B cell (primary cell): Measurements from ENCODE around the gene SH3TC1. TPM values are rescaled to one million over a fixed set of nuclear protein-coding genes. Genes with fewer than 3 reads are reported as not detected.

Source experiments
- ATAC-seq: fragments of 200-7000 bp; cut with Tn5 transposase; one replicate; pipeline ENCODE4 v1.10.0; 2021; ENCODE audit warnings: low read depth, mild to moderate bottlenecking, moderate number of reproducible peaks, moderate library complexity
- CTCF ChIA-PET: fragments of 350-600 bp; sonication (Branson Sonifier 250); formaldehyde crosslinking; loops from one replicate; lab custom pipeline; 2021; ENCODE audit warnings: antibody characterized with exemption, inconsistent platforms; lab: Charles Lee
- POLR2A ChIA-PET: fragments of 350-600 bp; sonication (Branson Sonifier 250); formaldehyde crosslinking; loops from one replicate; lab custom pipeline; 2021; ENCODE audit warnings: antibody characterized with exemption; lab: Charles Lee
- DNase-seq: peaks from one replicate; pipeline ENCODE4 v3.0.0; 2013
- H2AFZ ChIP-seq: 2 replicates; pipeline ENCODE4 v1.6.1; 2012; ENCODE audit warnings: mild to moderate bottlenecking, low read depth, low read length; ENCODE audit not compliant: insufficient read depth, poor library complexity, severe bottlenecking
- H3K27ac ChIP-seq, 2 donors: 1 replicate in 1 of 2; 2 replicates in 1 of 2; pipeline ENCODE4 v1.5.1; 2012 to 2013; ENCODE audit warnings: low read length in 2 of 2, mild to moderate bottlenecking in 2 of 2, moderate library complexity in 1 of 2
- H3K27me3 ChIP-seq, 4 experiments: fragments of 200-600 bp in 1 of 4; sonication (generic) in 1 of 4; replicated peaks in 1 of 4; 1 replicate in 2 of 4; 2 replicates in 2 of 4; pipeline versions ENCODE4 v1.6.1 to v1.7.0; 2013 to 2016; ENCODE audit warnings: low read length in 3 of 4, mild to moderate bottlenecking in 2 of 4, mixed read lengths in 1 of 4, moderate library complexity in 1 of 4; ENCODE audit not compliant: insufficient read depth in 4 of 4, control insufficient read depth in 3 of 4; ENCODE audit errors: control extremely low read depth in 1 of 4
- H3K36me3 ChIP-seq, 2 experiments: replicated peaks in 1 of 2; 1 replicate in 1 of 2; 2 replicates in 1 of 2; pipeline versions ENCODE4 v1.6.1 to v1.7.1; 2013; ENCODE audit warnings: low read length in 1 of 2; ENCODE audit not compliant: insufficient read depth in 2 of 2, control insufficient read depth in 1 of 2; ENCODE audit errors: control extremely low read depth in 1 of 2, extremely low read depth in 1 of 2
- H3K4me1 ChIP-seq, 2 donors: fragments of 200-600 bp in 1 of 2; sonication (generic) in 1 of 2; 1 replicate in 1 of 2; 2 replicates in 1 of 2; pipeline versions ENCODE4 v1.5.1 to v1.6.1; 2013 to 2017; ENCODE audit warnings: low read length in 2 of 2; ENCODE audit not compliant: control insufficient read depth in 2 of 2, insufficient read depth in 2 of 2
- H3K4me2 ChIP-seq: replicated peaks from 2 replicates; pipeline ENCODE3; 2012; ENCODE audit warnings: mild to moderate bottlenecking, low read depth, low read length; ENCODE audit not compliant: poor library complexity, severe bottlenecking
- H3K4me3 ChIP-seq, 5 experiments: fragments of 200-600 bp in 1 of 5; sonication (generic) in 1 of 5; 1 replicate in 3 of 5; 2 replicates in 2 of 5; pipeline versions ENCODE4 v1.5.1 to v1.7.0; 2011 to 2016; ENCODE audit warnings: low read length in 4 of 5, mild to moderate bottlenecking in 4 of 5, low read depth in 2 of 5, control low read depth in 1 of 5, moderate library complexity in 1 of 5; ENCODE audit not compliant: insufficient read depth in 1 of 5; ENCODE audit errors: control extremely low read depth in 1 of 5, extremely low read depth in 1 of 5
- H3K79me2 ChIP-seq: fragments of 200-600 bp; sonication (generic); one replicate; pipeline ENCODE4 v1.6.0; 2016; ENCODE audit warnings: low read length; ENCODE audit not compliant: control insufficient read depth, insufficient read depth
- H3K9ac ChIP-seq: fragments of 200-600 bp; sonication (generic); 2 replicates; pipeline ENCODE4 v1.6.1; 2017; ENCODE audit warnings: mild to moderate bottlenecking, low read length, moderate library complexity
- H3K9me3 ChIP-seq, 3 donors: one replicate each; pipeline versions ENCODE4 v1.6.1 to v1.7.1; 2013; ENCODE audit warnings: low read length in 2 of 3; ENCODE audit not compliant: control insufficient read depth in 2 of 3, insufficient read depth in 1 of 3; ENCODE audit errors: control extremely low read depth in 1 of 3
- H4K20me1 ChIP-seq: 2 replicates; pipeline ENCODE4 v1.6.0; 2012; ENCODE audit warnings: mild to moderate bottlenecking, low read length; ENCODE audit not compliant: insufficient read depth, control insufficient read depth, poor library complexity, severe bottlenecking
- H3K27ac Mint-ChIP-seq: one replicate; pipeline ENCODE4 v1.8.0; 2021; ENCODE audit warnings: mixed read lengths
- H3K27me3 Mint-ChIP-seq: one replicate; pipeline ENCODE4 v1.8.0; 2021; ENCODE audit warnings: mixed read lengths
- H3K4me1 Mint-ChIP-seq: one replicate; pipeline ENCODE4 v1.8.0; 2021; ENCODE audit warnings: mixed read lengths
- H3K4me3 Mint-ChIP-seq: one replicate; pipeline ENCODE4 v1.8.0; 2021; ENCODE audit warnings: mixed read lengths
- H3K9me3 Mint-ChIP-seq: one replicate; pipeline ENCODE4 v1.8.0; 2022; ENCODE audit warnings: mixed read lengths; ENCODE audit not compliant: insufficient read depth
- CTCF ChIP-seq: fragments of 200-600 bp; IDR thresholded peaks from one replicate; pipeline ENCODE4 v1.8.0; 2022; ENCODE audit warnings: antibody characterized with exemption, mild to moderate bottlenecking
- EZH2 ChIP-seq: IDR thresholded peaks from 2 replicates; pipeline ENCODE4 v1.6.1; 2012; ENCODE audit warnings: borderline replicate concordance, low read depth, mild to moderate bottlenecking, moderate library complexity, low read length; ENCODE audit not compliant: insufficient read depth, poor library complexity, severe bottlenecking
- WGBS: methylation state at CpG from one replicate; pipeline ENCODE4 v1.1.5; 2013; ENCODE audit warnings: missing lambda C conversion rate; ENCODE audit not compliant: insufficient coverage; 5-methylcytosine and 5-hydroxymethylcytosine counted together
- intact Hi-C: fragments of 100-400 bp; cut with micrococcal nuclease; formaldehyde crosslinking; loops from one replicate; pipeline ENCODE4 v1.10.0; 2022
- polyA plus RNA-seq: library from polyadenylated mRNA; depleted of rRNA; stranded (reverse); fragments of >200 nt; gene quantifications from 2 replicates; pipeline ENCODE4 v1.2.3, GENCODE V29; 2012
- total RNA-seq, 2 donors: library from RNA; stranded (reverse); fragments of 120-200 nt in 1 of 2; gene quantifications; 1 replicate in 1 of 2; 2 replicates in 1 of 2; pipeline versions ENCODE4 v1.2.3 to v1.2.4, GENCODE V29; 2013 to 2022

Gene SH3TC1
- total and polyA plus RNA-seq, 2 donors (not counting 1 experiment from before 2014, with no cell fraction given): 63.8 to 388 TPM

- POLR2A ChIA-PET: no interaction called here
- 92% methylated on average over 18 of the region's 21 CpGs for WGBS
- TF ChIP-seq EZH2 (no peak), CTCF (no peak)
These were observed 20.1 kb downstream of the SH3TC1 start for GRCh38 chr4:8219236-8219635.

GRCh38 chr4:8220661-8221450, 21.8 kb downstream of the SH3TC1 start:
- no peaks in the 10 kb centered on the region for H3K79me2 ChIP-seq
- TF ChIP-seq EZH2 (no peak), CTCF (no peak)
- H3K4me1 ChIP-seq: peaks cover 0 to 5% of the 10 kb centered on the region in 2 donors
- WGBS: 89% methylated on average over 5 of the region's 7 CpGs
- H3K27me3 ChIP-seq: no peaks in the 10 kb centered on the region
- no peak for DNase-seq
- H3K4me2 ChIP-seq: no peak overlapping the region
- H3K9me3 Mint-ChIP-seq: no peaks in the 10 kb centered on the region
- ChIA-PET CTCF (interaction anchor here (0.8 to 1.7 kb wide), 5 partner anchors 14 to 45 kb away, joined by 3 to 8 read pairs (median 3); no protein-coding TSS in a partner anchor), POLR2A (no interaction called here)
- no peak for ATAC-seq
- peaks cover 21% of the 10 kb centered on the region for H4K20me1 ChIP-seq
- no peak overlapping the region for H3K9ac ChIP-seq
- H3K9me3 ChIP-seq: no peaks in the 10 kb centered on the region
- peaks cover 16% of the 10 kb centered on the region for H3K4me1 Mint-ChIP-seq
- H3K27ac ChIP-seq: peak overlapping the region in 1 of 2 donors; percentile 6
- H3K36me3 ChIP-seq: peaks cover 5 to 92% of the 10 kb centered on the region in 2 experiments
- no peak overlapping the region for H3K4me3 Mint-ChIP-seq
- no peaks in the 10 kb centered on the region for H3K27me3 Mint-ChIP-seq
- peak overlapping the region; percentile 41 for H3K27ac Mint-ChIP-seq
- no peak overlapping the region for H2AFZ ChIP-seq
- intact Hi-C loops: no loop called here
- no peak overlapping the region for H3K4me3 ChIP-seq

More at GRCh38 chr4:8219236-8219635, 20.1 kb downstream of the SH3TC1 start:
- Mint-ChIP-seq H3K4me3 (no peak overlapping the region), H3K27me3 (no peaks in the 10 kb centered on the region), H3K27ac (no peak overlapping the region), H3K4me1 (peaks cover 16% of the 10 kb centered on the region), H3K9me3 (no peaks in the 10 kb centered on the region)
- no peak overlapping the region for H3K4me2 ChIP-seq
- intact Hi-C loops: no loop called here
- H3K36me3 ChIP-seq: peaks cover 4 to 92% of the 10 kb centered on the region in 2 experiments
- H4K20me1 ChIP-seq: peaks cover 27% of the 10 kb centered on the region
- no peak overlapping the region for H3K9ac ChIP-seq
- no peak overlapping the region for H2AFZ ChIP-seq
- H3K4me3 ChIP-seq: no peak overlapping the region
- H3K27ac ChIP-seq: no peak overlapping the region
- H3K27me3 ChIP-seq: no peaks in the 10 kb centered on the region
- DNase-seq: no peak
- peaks cover 0 to 5% of the 10 kb centered on the region in 2 donors for H3K4me1 ChIP-seq
- no peaks in the 10 kb centered on the region for H3K9me3 ChIP-seq
- H3K79me2 ChIP-seq: peaks cover 4% of the 10 kb centered on the region
- ATAC-seq: no peak
- CTCF ChIA-PET: no interaction called here
